ENCODE data around the gene NARS2. TPM values are rescaled to one million over a fixed set of nuclear protein-coding genes. Genes with fewer than 3 reads are reported as not detected.

NARS2 gene
- total RNA-seq, 2 donors from 2014 or later, result 7.7 to 14.8 TPM

GRCh38 chr11:78478536-78478935 is 96.1 kb downstream of the NARS2 start:
- no peak for TF ChIP-seq CTCF (IDR thresholded peaks at IDR 0.05)
- Histone ChIP-seq H3K4me1 (no peaks in the 10 kb centered on the region), H3K36me3 (no peaks in the 10 kb centered on the region), H3K27me3 (no peaks in the 10 kb centered on the region), H3K4me3 (no peak overlapping the region), H3K9me3 (no peaks in the 10 kb centered on the region), H3K27ac (no peak overlapping the region)
- no peak for DNase-seq (ENCODE audit: low spot score)

- TF ChIP-seq CTCF (IDR thresholded peaks at IDR 0.05), result no peak
Measured at GRCh38 chr11:78476066-78476465, 98.6 kb downstream of the NARS2 start.

GRCh38 chr11:78474451-78474850 is 100.2 kb downstream of the NARS2 start:
- no peak for DNase-seq (ENCODE audit: low spot score)
- H3K4me1 ChIP-seq, result no peaks in the 10 kb centered on the region
- H3K27me3 ChIP-seq, result no peaks in the 10 kb centered on the region
- H3K36me3 ChIP-seq, result no peaks in the 10 kb centered on the region
- H3K4me3 ChIP-seq, result no peak overlapping the region
- H3K9me3 ChIP-seq, result no peaks in the 10 kb centered on the region
- H3K27ac ChIP-seq, result no peak overlapping the region
- no peak for TF ChIP-seq CTCF (IDR thresholded peaks at IDR 0.05)

More at GRCh38 chr11:78476066-78476465, 98.6 kb downstream of the NARS2 start:
- Histone ChIP-seq H3K4me1 (no peaks in the 10 kb centered on the region), H3K9me3 (no peaks in the 10 kb centered on the region), H3K4me3 (no peak overlapping the region), H3K27me3 (no peaks in the 10 kb centered on the region), H3K27ac (no peak overlapping the region), H3K36me3 (no peaks in the 10 kb centered on the region)
- DNase-seq (ENCODE audit: low spot score), result no peak

GRCh38 chr11:78472905-78473304 is 101.8 kb downstream of the NARS2 start:
- H3K27me3 ChIP-seq, result no peaks in the 10 kb centered on the region
- no peak for TF ChIP-seq CTCF (IDR thresholded peaks at IDR 0.05)
- H3K36me3 ChIP-seq, result no peaks in the 10 kb centered on the region
- no peaks in the 10 kb centered on the region for H3K9me3 ChIP-seq
- H3K27ac ChIP-seq, result no peak overlapping the region
- H3K4me3 ChIP-seq, result no peak overlapping the region
- no peaks in the 10 kb centered on the region for H3K4me1 ChIP-seq
- no peak for DNase-seq (ENCODE audit: low spot score)

- Histone ChIP-seq H3K9me3 (no peaks in the 10 kb centered on the region), H3K27ac (no peak overlapping the region), H3K36me3 (no peaks in the 10 kb centered on the region), H3K4me1 (no peaks in the 10 kb centered on the region), H3K4me3 (no peak overlapping the region), H3K27me3 (no peaks in the 10 kb centered on the region)
- no peak for TF ChIP-seq CTCF (IDR thresholded peaks at IDR 0.05)
- no peak for DNase-seq (ENCODE audit: low spot score)
Measured at GRCh38 chr11:78472382-78472781, 102.3 kb downstream of the NARS2 start.

- no peak overlapping the region for H3K27ac ChIP-seq
- DNase-seq (ENCODE audit: low spot score), result no peak
- H3K4me3 ChIP-seq, result no peak overlapping the region
- H3K4me1 ChIP-seq, result no peaks in the 10 kb centered on the region
- H3K36me3 ChIP-seq, result no peaks in the 10 kb centered on the region
- TF ChIP-seq CTCF (IDR thresholded peaks at IDR 0.05), result no peak
- H3K9me3 ChIP-seq, result no peaks in the 10 kb centered on the region
- no peaks in the 10 kb centered on the region for H3K27me3 ChIP-seq
Measured at GRCh38 chr11:78470861-78471442, 103.7 kb downstream of the NARS2 start.

Data from right atrium auricular region (tissue), 2 donors.